HEK293T (cell line): ENCODE results near the gene CHMP2A.

Source experiments
- CTCF ChIA-PET: fragments of 350-600 bp; formaldehyde crosslinking; extraction: SDS; loops from one replicate; lab custom pipeline; 2021; ENCODE audit warnings: antibody characterized with exemption, inconsistent platforms; lab: Yijun Ruan, JAX
- POLR2A ChIA-PET: fragments of 350-600 bp; formaldehyde crosslinking; extraction: SDS; loops from one replicate; lab custom pipeline; 2020; ENCODE audit warnings: antibody characterized with exemption, inconsistent platforms; lab: Yijun Ruan, JAX
- DNase-seq: peaks from one replicate; pipeline ENCODE4 v3.0.0; 2012; ENCODE audit warnings: mixed read lengths; ENCODE audit errors: extremely low spot score
- ARNT ChIP-seq: fragments of 450-650 bp; IDR thresholded peaks from 2 replicates; pipeline ENCODE4 v1.6.1; 2017; ENCODE audit warnings: mild to moderate bottlenecking
- BHLHE40 ChIP-seq: fragments of 450-650 bp; IDR thresholded peaks from 2 replicates; pipeline ENCODE4 v1.6.1; 2016; ENCODE audit warnings: mild to moderate bottlenecking, moderate library complexity, borderline replicate concordance
- CTBP1 ChIP-seq: fragments of 450-650 bp; IDR thresholded peaks from 2 replicates; pipeline ENCODE4 v1.6.1; 2016; ENCODE audit warnings: borderline replicate concordance
- ELF4 ChIP-seq: fragments of 450-650 bp; IDR thresholded peaks from 2 replicates; pipeline ENCODE4 v1.6.1; 2017; ENCODE audit warnings: antibody characterized with exemption
- FOXA1 ChIP-seq: fragments of 450-650 bp; IDR thresholded peaks from 2 replicates; pipeline ENCODE4 v1.6.1; 2016; ENCODE audit warnings: mild to moderate bottlenecking
- FOXK2 ChIP-seq: fragments of 450-650 bp; IDR thresholded peaks from 2 replicates; pipeline ENCODE4 v1.6.1; 2016; ENCODE audit warnings: mild to moderate bottlenecking
- FOXM1 ChIP-seq: fragments of 450-650 bp; IDR thresholded peaks from 2 replicates; pipeline ENCODE4 v1.6.1; 2017; ENCODE audit warnings: mild to moderate bottlenecking, borderline replicate concordance
- HDGF ChIP-seq: fragments of 450-650 bp; IDR thresholded peaks from 2 replicates; pipeline ENCODE4 v1.6.1; 2017; ENCODE audit warnings: antibody characterized with exemption, borderline replicate concordance
- L3MBTL2 ChIP-seq: fragments of 450-650 bp; conservative IDR thresholded peaks from 2 replicates; pipeline ENCODE4 v1.6.1; 2016; ENCODE audit warnings: mild to moderate bottlenecking
- LEF1 ChIP-seq: fragments of 450-650 bp; IDR thresholded peaks from 2 replicates; pipeline ENCODE4 v1.6.1; 2017; ENCODE audit warnings: mild to moderate bottlenecking, borderline replicate concordance
- NFRKB ChIP-seq: fragments of 450-650 bp; IDR thresholded peaks from 2 replicates; pipeline ENCODE4 v1.6.1; 2016; ENCODE audit warnings: mild to moderate bottlenecking, moderate library complexity
- PKNOX1 ChIP-seq: fragments of 450-650 bp; IDR thresholded peaks from 2 replicates; pipeline ENCODE4 v1.6.1; 2016
- SP1 ChIP-seq: fragments of 450-650 bp; IDR thresholded peaks from 2 replicates; pipeline ENCODE4 v1.6.1; 2017
- SUZ12 ChIP-seq: fragments of 450-650 bp; IDR thresholded peaks from 2 replicates; pipeline ENCODE4 v1.6.1; 2016; ENCODE audit warnings: mild to moderate bottlenecking
- TARDBP ChIP-seq: fragments of 450-650 bp; IDR thresholded peaks from 2 replicates; pipeline ENCODE4 v1.6.1; 2016
- ZNF384 ChIP-seq: fragments of 450-650 bp; IDR thresholded peaks from 2 replicates; pipeline ENCODE4 v1.6.1; 2016

CHMP2A gene

GRCh38 chr19:58562122-58563033, 7.5 kb upstream of the CHMP2A start:
- ChIA-PET POLR2A (interaction anchor here (0.9 to 3.0 kb wide), 3 partner anchors 9 to 13 kb away, joined by 3 to 43 read pairs (median 6); partner anchors contain the start of gene MZF1), CTCF (no interaction called here)
- DNase-seq: no peak
- no peak for TF ChIP-seq SUZ12
- TF ChIP-seq HDGF: no peak
- TF ChIP-seq NFRKB: no peak
- TF ChIP-seq LEF1: no peak
- no peak for TF ChIP-seq FOXM1

- CTCF ChIA-PET: no interaction called here
- TF ChIP-seq L3MBTL2 (no peak), TARDBP (no peak), FOXA1 (no peak)
- POLR2A ChIA-PET: interaction anchor here (0.9 to 5.4 kb wide), 5 partner anchors 10 to 182 kb away, joined by 3 to 43 read pairs (median 6); partner anchors contain the start of genes MZF1 and TRIM28
- no peak for DNase-seq
Observed at GRCh38 chr19:58561373-58562121, 6.6 kb upstream of the CHMP2A start.

GRCh38 chr19:58560921-58561320, 6.0 kb upstream of the CHMP2A start:
- POLR2A ChIA-PET: interaction anchor here (1.2 to 5.4 kb wide), 4 partner anchors 10 to 181 kb away, joined by 4 to 43 read pairs (median 20); partner anchors contain the start of genes MZF1 and TRIM28
- no peak for DNase-seq
- TF ChIP-seq SUZ12 (no peak), ZNF384 (no peak), L3MBTL2 (no peak), FOXM1 (no peak), TARDBP (no peak), SP1 (no peak), FOXA1 (no peak), ARNT (no peak), NFRKB (no peak), BHLHE40 (no peak), LEF1 (no peak), PKNOX1 (no peak), CTBP1 (no peak), ELF4 (no peak), FOXK2 (no peak), HDGF (no peak)
- CTCF ChIA-PET: no interaction called here

- ChIA-PET CTCF (no interaction called here), POLR2A (interaction anchor here (0.6 to 5.4 kb wide), 17 partner anchors 8 to 233 kb away, joined by 3 to 58 read pairs (median 5); partner anchors contain the start of genes MZF1, TRIM28, ZBTB45 and ZNF324B)
- DNase-seq: no peak
- TF ChIP-seq NFRKB (no peak), CTBP1 (no peak), PKNOX1 (no peak), BHLHE40 (no peak), ELF4 (no peak), HDGF (no peak), ARNT (no peak), FOXK2 (no peak), TARDBP (no peak), SUZ12 (no peak), L3MBTL2 (no peak), ZNF384 (no peak), LEF1 (no peak), FOXM1 (no peak), SP1 (no peak)
Observed at GRCh38 chr19:58560007-58560887, 5.3 kb upstream of the CHMP2A start.

- ChIA-PET CTCF (no interaction called here), POLR2A (interaction anchor here (0.6 to 5.4 kb wide), 16 partner anchors 8 to 233 kb away, joined by 3 to 58 read pairs (median 4); partner anchors contain the start of genes MZF1, TRIM28, ZBTB45 and ZNF324B)
- no peak for TF ChIP-seq FOXA1
- no peak for TF ChIP-seq BHLHE40
- TF ChIP-seq SUZ12: no peak
- no peak for TF ChIP-seq ARNT
- TF ChIP-seq SP1: no peak
- TF ChIP-seq PKNOX1: no peak
- TF ChIP-seq NFRKB: peak; percentile 54; the same call in 1 of the 2 replicates
- peak; percentile 40; the same call in 1 of the 2 replicates for TF ChIP-seq HDGF
- TF ChIP-seq FOXM1: no peak
- TF ChIP-seq L3MBTL2: peak; percentile 98
- TF ChIP-seq LEF1: no peak
- TF ChIP-seq ELF4: peak; percentile 12; the same call in 1 of the 2 replicates
- no peak for TF ChIP-seq TARDBP
- no peak for TF ChIP-seq ZNF384
- TF ChIP-seq FOXK2: no peak
- no peak for TF ChIP-seq CTBP1
- peak; percentile 87 for DNase-seq
Observed at GRCh38 chr19:58559275-58560006, 4.5 kb upstream of the CHMP2A start.
